NCI-H774 (cell line): ENCODE results near the gene SPEG.
A peak's percentile ranks its signal among the peaks of the same experiment; 100 is the strongest.

ENCODE experiments used
- DNase-seq: peaks from one replicate; lab custom pipeline; 2025; lab: John Stamatoyannopoulos, UW

SPEG gene

GRCh38 chr2:219425238-219426067, 9.2 kb upstream of the SPEG start:
- no peak for DNase-seq

- no peak for DNase-seq
Observed at GRCh38 chr2:219426068-219426443, 8.6 kb upstream of the SPEG start.

GRCh38 chr2:219426534-219427136, 8.0 kb upstream of the SPEG start:
- no peak for DNase-seq

GRCh38 chr2:219428469-219428868, 6.2 kb upstream of the SPEG start:
- no peak for DNase-seq

GRCh38 chr2:219429958-219430606, 4.6 kb upstream of the SPEG start:
- DNase-seq = no peak

- no peak for DNase-seq
Observed at GRCh38 chr2:219430633-219431615, 3.7 kb upstream of the SPEG start.

- DNase-seq = no peak
Observed at GRCh38 chr2:219433666-219434467, 776 bp upstream of the SPEG start.

GRCh38 chr2:219434468-219434717, 250 bp upstream of the SPEG start:
- no peak for DNase-seq

- no peak for DNase-seq
Observed at GRCh38 chr2:219435701-219436100, 1.1 kb downstream of the SPEG start.

GRCh38 chr2:219436491-219436890, 1.8 kb downstream of the SPEG start:
- DNase-seq = no peak

GRCh38 chr2:219437141-219437540, 2.5 kb downstream of the SPEG start:
- no peak for DNase-seq

- no peak for DNase-seq
Observed at GRCh38 chr2:219437690-219438206, 3.1 kb downstream of the SPEG start.

GRCh38 chr2:219438453-219438852, 3.8 kb downstream of the SPEG start:
- no peak for DNase-seq

- no peak for DNase-seq
Observed at GRCh38 chr2:219439506-219439905, 4.9 kb downstream of the SPEG start.

- DNase-seq = no peak
Observed at GRCh38 chr2:219440388-219441256, 6.0 kb downstream of the SPEG start.

GRCh38 chr2:219441451-219442255, 7.0 kb downstream of the SPEG start:
- DNase-seq = peak; percentile 30

GRCh38 chr2:219442256-219443015, 7.8 kb downstream of the SPEG start:
- DNase-seq = no peak

GRCh38 chr2:219443016-219443696, 8.5 kb downstream of the SPEG start:
- no peak for DNase-seq
